GM12878 (cell line): ENCODE measurements around the gene NEBL. TPM values are rescaled to one million over a fixed set of nuclear protein-coding genes. Genes with fewer than 3 reads are reported as not detected.

ENCODE experiments used
- ATAC-seq: fragments of 200-7000 bp; cut with Tn5 transposase; 3 replicates; pipeline ENCODE4 v1.9.1; 2020; ENCODE audit warnings: mild to moderate bottlenecking, moderate library complexity
- BruUV-seq: library from RNA; stranded (reverse); fragments of 400-500 nt; replicated peaks from 2 replicates; lab custom pipeline; 2021; lab: Mats Ljungman, UMichigan
- CTCF ChIA-PET: fragments of 300-600 bp; sonication (Branson Sonifier 250); formaldehyde crosslinking; extraction: SDS; loops from one replicate; lab custom pipeline; 2021; ENCODE audit warnings: inconsistent platforms; lab: Yijun Ruan, JAX
- POLR2A ChIA-PET: fragments of 350-600 bp; formaldehyde crosslinking; extraction: SDS; loops from one replicate; lab custom pipeline; 2021; ENCODE audit warnings: inconsistent platforms; lab: Charles Lee
- RAD21 ChIA-PET: fragments of 300-600 bp; sonication (Branson Sonifier 250); formaldehyde crosslinking; loops from one replicate; lab custom pipeline; 2023; ENCODE audit warnings: antibody characterized with exemption; ENCODE audit not compliant: unreplicated experiment; lab: Charles Lee
- SMC1A ChIA-PET: fragments of 300-600 bp; sonication (Branson Sonifier 250); formaldehyde crosslinking; loops from one replicate; lab custom pipeline; 2023; ENCODE audit not compliant: unreplicated experiment, uncharacterized antibody; lab: Charles Lee
- DNase-seq: peaks from one replicate; pipeline ENCODE4 v3.0.0-alpha.2; 2011; ENCODE audit warnings: low read depth, low spot score
- FAIRE-seq: peaks from 3 replicates; lab custom pipeline; 2011; peaks lifted over from hg19 to GRCh38; lab: Jason Lieb, UNC
- H2AFZ ChIP-seq: 2 replicates; pipeline ENCODE4 v1.6.0; 2011; ENCODE audit warnings: low read depth, low read length, control low read depth; ENCODE audit not compliant: control insufficient read depth
- H3K27ac ChIP-seq: 2 replicates; pipeline ENCODE4 v1.5.1; 2011; ENCODE audit warnings: control low read depth; ENCODE audit not compliant: control insufficient read depth, insufficient read depth
- H3K27me3 ChIP-seq, 2 experiments: replicated peaks in 1 of 2; 2 replicates each; pipeline versions ENCODE4 v1.6.0 to v1.6.1; 2011; ENCODE audit warnings: low read length in 1 of 2; ENCODE audit not compliant: control insufficient read depth in 2 of 2, insufficient read depth in 2 of 2
- H3K36me3 ChIP-seq, 2 experiments: 2 replicates each; pipeline ENCODE4 v1.5.1; 2011; ENCODE audit warnings: low read length in 1 of 2; ENCODE audit not compliant: control insufficient read depth in 2 of 2, insufficient read depth in 2 of 2
- H3K4me1 ChIP-seq: 2 replicates; pipeline ENCODE4 v1.6.1; 2011; ENCODE audit warnings: mild to moderate bottlenecking, low read length, moderate library complexity, mixed read lengths; ENCODE audit not compliant: control insufficient read depth, insufficient read depth
- H3K4me2 ChIP-seq: 2 replicates; pipeline ENCODE4 v1.6.0; 2011; ENCODE audit warnings: control low read depth; ENCODE audit not compliant: control insufficient read depth, insufficient read depth
- H3K4me3 ChIP-seq: fragments of 200-600 bp; sonication (generic); 2 replicates; pipeline ENCODE4 v1.5.1; 2016
- H3K79me2 ChIP-seq: 2 replicates; pipeline ENCODE4 v1.6.0; 2011; ENCODE audit warnings: low read length; ENCODE audit not compliant: control insufficient read depth, insufficient read depth
- H3K9ac ChIP-seq: 2 replicates; pipeline ENCODE4 v1.8.0; 2011; ENCODE audit warnings: low read length, control low read depth, mixed read lengths; ENCODE audit not compliant: control insufficient read depth, insufficient read depth
- H3K9me3 ChIP-seq: replicated peaks from 3 replicates; pipeline ENCODE4 v1.5.1; 2011; ENCODE audit warnings: mild to moderate bottlenecking, low read length; ENCODE audit not compliant: control insufficient read depth, insufficient read depth
- H4K20me1 ChIP-seq: 2 replicates; pipeline ENCODE4 v1.6.0; 2011; ENCODE audit not compliant: control insufficient read depth, insufficient read depth
- ASH2L ChIP-seq: fragments of 300-600, 200-600 bp; sonication (generic); IDR thresholded peaks from 2 replicates; pipeline ENCODE4 v1.6.1; 2017; ENCODE audit warnings: low read depth, mild to moderate bottlenecking, borderline replicate concordance
- BACH1 ChIP-seq: fragments of 450-650 bp; IDR thresholded peaks from 2 replicates; pipeline ENCODE4 v1.6.1; 2017; ENCODE audit warnings: mild to moderate bottlenecking, borderline replicate concordance
- BCL11A ChIP-seq: IDR thresholded peaks from 2 replicates; pipeline ENCODE4 v1.6.1; 2011; ENCODE audit warnings: low read depth, low read length
- CHD4 ChIP-seq: fragments of 200-600 bp; sonication (generic); IDR thresholded peaks from 2 replicates; pipeline ENCODE4 v1.6.1; 2016; ENCODE audit warnings: mild to moderate bottlenecking
- FOS ChIP-seq: IDR thresholded peaks from 3 replicates; pipeline ENCODE4 v1.6.1; 2011; ENCODE audit warnings: borderline replicate concordance; ENCODE audit not compliant: insufficient read length; ENCODE audit errors: extremely low read depth
- HCFC1 ChIP-seq: fragments of 150-350 bp; IDR thresholded peaks from 2 replicates; pipeline ENCODE4 v1.6.1; 2014; ENCODE audit warnings: low read length
- LARP7 ChIP-seq: fragments of 450-650 bp; IDR thresholded peaks from 2 replicates; pipeline ENCODE4 v1.6.1; 2017; ENCODE audit warnings: mild to moderate bottlenecking
- MAX ChIP-seq: IDR thresholded peaks from 2 replicates; pipeline ENCODE4 v1.6.1; 2012; ENCODE audit warnings: low read depth, low read length, improper control_type of control experiment
- NFYB ChIP-seq: IDR thresholded peaks from 2 replicates; pipeline ENCODE4 v1.6.1; 2011; ENCODE audit warnings: low read depth, mild to moderate bottlenecking, low read length, improper control_type of control experiment, moderate library complexity; ENCODE audit not compliant: insufficient read depth
- WGBS: methylation state at CpG from one replicate; pipeline ENCODE4 v1.1.6; 2016; ENCODE audit warnings: low lambda C conversion rate; ENCODE audit not compliant: insufficient replicate concordance, insufficient coverage; ENCODE audit errors: missing lambda C conversion rate; 5-methylcytosine and 5-hydroxymethylcytosine counted together
- in situ Hi-C: fragments of 300-500 bp; cut with MboI; formaldehyde crosslinking; loops from 9 replicates; pipeline ENCODE4 v1.14.3; 2018; ENCODE audit warnings: mixed read lengths
- intact Hi-C: fragments of 100-400 bp; cut with micrococcal nuclease; formaldehyde crosslinking; loops from one replicate; pipeline ENCODE4 v1.14.2; 2022; ENCODE audit not compliant: unreplicated experiment
- polyA plus RNA-seq, 11 experiments: library from polyadenylated mRNA; depleted of rRNA in 4 of 11; unstranded in 6 of 11; stranded (reverse) in 5 of 11; fragments of >200 nt; fragmentation: Nextera tagmentation in 4 of 11; fragmentation: Illumina TruSeq in 1 of 11; extraction: Ambion mirVana in 4 of 11; extraction: Trizol in 1 of 11; gene quantifications; 1 replicate in 1 of 11; 2 replicates in 10 of 11; pipeline versions ENCODE4 v1.2.1 to v1.2.3, GENCODE V29; 2011 to 2016; ENCODE audit warnings: inconsistent platforms in 2 of 11, missing spikeins in 2 of 11, low read depth in 1 of 11
- total RNA-seq, 4 experiments: library from RNA; depleted of rRNA in 3 of 4; stranded (reverse); fragments of >200 nt in 3 of 4; fragmentation: Illumina TruSeq in 1 of 4; extraction: Trizol in 1 of 4; gene quantifications; 2 replicates each; pipeline versions ENCODE4 v1.2.1 to v1.2.3, GENCODE V29; 2013 to 2021
- TF ChIP-seq, protein P1 (sequence below): IDR thresholded peaks from 2 replicates; pipeline ENCODE4 v1.6.1; 2012; ENCODE audit warnings: low read depth, low read length, improper control_type of control experiment
- TF ChIP-seq, protein P2 (sequence below): fragments of 450-650 bp; IDR thresholded peaks from 2 replicates; pipeline ENCODE4 v1.6.1; 2014; ENCODE audit warnings: mild to moderate bottlenecking

The NEBL gene
- total and polyA plus RNA-seq, 10 of the 15 experiments (the other 5 are each of a cell fraction or from before 2014, with no cell fraction given) = 0.04 to 0.56 (median 0.11) TPM; not detected in 6

DNA sequence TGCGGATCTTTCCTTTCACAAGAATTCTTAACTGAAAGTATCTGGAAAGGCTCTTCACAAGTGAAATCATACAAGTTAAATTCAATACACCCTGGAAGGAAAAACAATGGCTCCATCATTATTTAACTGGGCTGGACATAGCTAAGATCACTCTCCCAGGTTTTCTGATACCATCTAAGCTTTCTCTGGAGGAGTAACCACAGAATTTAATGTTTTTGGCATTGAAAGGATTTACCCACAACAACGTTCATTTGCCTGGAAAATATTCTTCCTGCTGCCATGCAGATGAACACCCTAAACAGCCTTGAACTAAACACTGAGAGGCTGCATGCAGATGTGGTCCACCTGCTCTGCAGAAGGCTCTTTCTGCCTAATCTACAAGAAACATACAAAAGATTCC lies 4.3 kb downstream of the NEBL start:
- ChIA-PET SMC1A (interaction anchor here (1.1 kb wide), 1 partner anchor 32 kb away, joined by 3 read pairs; no protein-coding TSS in a partner anchor), RAD21 (no interaction called here), POLR2A (no interaction called here), CTCF (no interaction called here)
- WGBS = 45% methylated on average over 2 of the region's 2 CpGs
- Histone ChIP-seq H3K36me3 (no peaks in the 10 kb centered on the region), H3K4me1 (no peaks in the 10 kb centered on the region), H3K4me3 (no peak overlapping the region), H3K27me3 (no peaks in the 10 kb centered on the region; a peak in 2 of 4 replicates), H3K9ac (no peak overlapping the region), H3K79me2 (no peaks in the 10 kb centered on the region), H3K27ac (no peak overlapping the region), H3K4me2 (no peak overlapping the region), H2AFZ (no peak overlapping the region), H3K9me3 (no peaks in the 10 kb centered on the region), H4K20me1 (no peaks in the 10 kb centered on the region)
- no TSS peak for BruUV-seq
- intact Hi-C loops (no loop called here), in situ Hi-C loops (no loop called here)
- TF ChIP-seq LARP7 (no peak), FOS (no peak), BACH1 (no peak), CHD4 (no peak), NFYB (no peak), HCFC1 (no peak), BCL11A (no peak), MAX (no peak), ASH2L (no peak)
- TF ChIP-seq, protein P1, sequence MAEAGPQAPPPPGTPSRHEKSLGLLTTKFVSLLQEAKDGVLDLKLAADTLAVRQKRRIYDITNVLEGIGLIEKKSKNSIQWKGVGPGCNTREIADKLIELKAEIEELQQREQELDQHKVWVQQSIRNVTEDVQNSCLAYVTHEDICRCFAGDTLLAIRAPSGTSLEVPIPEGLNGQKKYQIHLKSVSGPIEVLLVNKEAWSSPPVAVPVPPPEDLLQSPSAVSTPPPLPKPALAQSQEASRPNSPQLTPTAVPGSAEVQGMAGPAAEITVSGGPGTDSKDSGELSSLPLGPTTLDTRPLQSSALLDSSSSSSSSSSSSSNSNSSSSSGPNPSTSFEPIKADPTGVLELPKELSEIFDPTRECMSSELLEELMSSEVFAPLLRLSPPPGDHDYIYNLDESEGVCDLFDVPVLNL = no peak
- TF ChIP-seq, protein P2, sequence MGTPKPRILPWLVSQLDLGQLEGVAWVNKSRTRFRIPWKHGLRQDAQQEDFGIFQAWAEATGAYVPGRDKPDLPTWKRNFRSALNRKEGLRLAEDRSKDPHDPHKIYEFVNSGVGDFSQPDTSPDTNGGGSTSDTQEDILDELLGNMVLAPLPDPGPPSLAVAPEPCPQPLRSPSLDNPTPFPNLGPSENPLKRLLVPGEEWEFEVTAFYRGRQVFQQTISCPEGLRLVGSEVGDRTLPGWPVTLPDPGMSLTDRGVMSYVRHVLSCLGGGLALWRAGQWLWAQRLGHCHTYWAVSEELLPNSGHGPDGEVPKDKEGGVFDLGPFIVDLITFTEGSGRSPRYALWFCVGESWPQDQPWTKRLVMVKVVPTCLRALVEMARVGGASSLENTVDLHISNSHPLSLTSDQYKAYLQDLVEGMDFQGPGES = no peak
- DNase-seq (no peak), FAIRE-seq (no peak), ATAC-seq (no peak)
